HG03457 (cell line): ENCODE data around the gene TSPY1.
"Not testable (repeated sequence)": the region's sequence is repeated elsewhere in the genome, so short reads cannot be mapped to it uniquely, and the experiment has no call there.

Experiments
- ATAC-seq: cut with Tn5 transposase; IDR thresholded peaks from one replicate; pipeline ENCODE4 v1.9.1; 2021; ENCODE audit warnings: moderate number of reproducible peaks; ENCODE audit not compliant: unreplicated experiment

The TSPY1 gene, protein sequence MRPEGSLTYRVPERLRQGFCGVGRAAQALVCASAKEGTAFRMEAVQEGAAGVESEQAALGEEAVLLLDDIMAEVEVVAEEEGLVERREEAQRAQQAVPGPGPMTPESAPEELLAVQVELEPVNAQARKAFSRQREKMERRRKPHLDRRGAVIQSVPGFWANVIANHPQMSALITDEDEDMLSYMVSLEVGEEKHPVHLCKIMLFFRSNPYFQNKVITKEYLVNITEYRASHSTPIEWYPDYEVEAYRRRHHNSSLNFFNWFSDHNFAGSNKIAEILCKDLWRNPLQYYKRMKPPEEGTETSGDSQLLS

DNA sequence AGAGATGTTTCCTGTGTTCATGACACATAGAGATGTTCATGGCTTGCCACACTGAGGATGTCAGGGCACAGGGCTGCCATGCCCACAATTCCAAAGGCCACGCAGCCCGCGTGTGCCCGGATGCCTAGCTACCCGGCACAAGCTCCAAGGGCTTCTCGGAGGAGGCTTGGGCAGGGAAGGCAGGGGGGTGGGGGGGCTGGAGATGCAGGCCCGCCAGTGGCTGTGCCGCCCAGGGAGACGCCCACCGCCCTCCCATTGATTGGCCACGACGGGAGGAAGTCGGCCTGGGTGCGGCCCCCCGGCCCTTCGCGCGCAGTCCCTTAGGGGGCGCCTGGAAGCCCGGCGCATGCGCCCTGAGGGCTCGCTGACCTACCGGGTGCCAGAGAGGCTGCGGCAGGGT, at the start of gene TSPY1:
TSS of gene TSPY1 (plus strand) at position 301 of the 400 bp plus-strand sequence. CDS start at position 347, 46 bp downstream.
- ATAC-seq = not testable (repeated sequence)

DNA sequence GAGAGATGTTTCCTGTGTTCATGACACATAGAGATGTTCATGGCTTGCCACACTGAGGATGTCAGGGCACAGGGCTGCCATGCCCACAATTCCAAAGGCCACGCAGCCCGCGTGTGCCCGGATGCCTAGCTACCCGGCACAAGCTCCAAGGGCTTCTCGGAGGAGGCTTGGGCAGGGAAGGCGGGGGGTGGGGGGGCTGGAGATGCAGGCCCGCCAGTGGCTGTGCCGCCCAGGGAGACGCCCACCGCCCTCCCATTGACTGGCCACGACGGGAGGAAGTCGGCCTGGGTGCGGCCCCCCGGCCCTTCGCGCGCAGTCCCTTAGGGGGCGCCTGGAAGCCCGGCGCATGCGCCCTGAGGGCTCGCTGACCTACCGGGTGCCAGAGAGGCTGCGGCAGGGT, 20.2 kb downstream of the TSPY1 start, which contains the start of gene TSPY9:
TSS of gene TSPY9 (plus strand) at position 301 of the 400 bp plus-strand sequence. CDS start at position 347, 46 bp downstream.
- not testable (repeated sequence) for ATAC-seq

DNA sequence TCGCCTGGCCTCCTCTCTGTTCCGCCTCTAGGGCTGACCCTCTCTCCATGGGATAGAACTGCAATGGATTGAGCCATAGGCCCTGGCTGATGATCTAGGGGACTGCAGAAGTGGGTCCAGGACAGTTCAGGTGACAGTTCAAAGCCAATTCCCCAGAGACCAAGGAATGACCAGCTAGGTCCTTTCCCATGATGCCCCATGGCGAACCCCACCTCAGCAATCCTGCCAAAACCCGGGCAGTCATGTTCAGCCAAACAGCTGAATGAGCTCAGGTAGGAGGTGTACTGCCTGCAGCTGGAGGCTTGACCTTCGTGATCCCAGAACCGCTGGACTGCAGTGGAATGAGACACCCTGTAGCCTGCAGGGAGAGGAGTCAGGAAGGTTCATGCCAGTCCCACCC, 37.6 kb downstream of the TSPY1 start:
- ATAC-seq = not testable (repeated sequence)

DNA sequence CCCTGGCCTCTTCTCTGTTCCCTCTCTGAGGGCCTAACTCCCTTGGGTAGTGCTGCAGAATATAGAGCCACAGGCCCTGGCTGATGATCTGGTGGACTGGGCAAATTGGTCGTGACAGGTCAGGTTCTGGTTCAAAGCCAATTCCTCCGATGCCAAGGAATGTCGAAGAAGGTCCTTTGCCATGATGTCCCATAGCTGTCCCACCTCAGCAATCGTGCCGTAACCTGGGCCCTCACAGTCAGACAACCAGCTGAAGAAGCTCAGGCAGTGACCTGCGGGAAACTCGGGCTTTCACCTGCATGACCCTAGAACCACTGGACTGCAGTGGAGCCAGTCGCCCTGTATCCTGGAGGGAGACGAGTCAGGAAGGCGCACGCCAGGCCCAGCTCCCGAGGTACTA, 49.5 kb downstream of the TSPY1 start:
- not testable (repeated sequence) for ATAC-seq
